Esophagus muscularis mucosa (tissue), 4 donors: Measurements from ENCODE around the gene GRAMD1C. TPM values are rescaled to one million over a fixed set of nuclear protein-coding genes. Genes with fewer than 3 reads are reported as not detected.
A peak's percentile ranks its signal among the peaks of the same experiment; 100 is the strongest.

Experiments used
- DNase-seq: peaks from one replicate; pipeline ENCODE4 v3.0.0-alpha.2; 2017; ENCODE audit errors: extremely low spot score
- H3K27ac ChIP-seq, 4 donors: fragments of 200-600 bp; sonication (generic); replicated peaks in 1 of 4; 1 replicate in 3 of 4; 2 replicates in 1 of 4; pipeline ENCODE4 v1.5.1; 2016 to 2019; ENCODE audit warnings: mild to moderate bottlenecking in 1 of 4
- H3K27me3 ChIP-seq, 4 donors: fragments of 200-600 bp; sonication (generic); one replicate each; pipeline versions ENCODE4 v1.5.1 to v1.6.0; 2016 to 2019
- H3K36me3 ChIP-seq, 4 donors: fragments of 200-600 bp; sonication (generic); one replicate each; pipeline ENCODE4 v1.5.1; 2016 to 2019
- H3K4me1 ChIP-seq, 4 donors: fragments of 200-600 bp; sonication (generic); one replicate each; pipeline ENCODE4 v1.5.1; 2016 to 2019
- H3K4me3 ChIP-seq, 4 donors: fragments of 200-600 bp; sonication (generic); 1 replicate in 2 of 4; 2 replicates in 2 of 4; pipeline ENCODE4 v1.5.1; 2016 to 2019; ENCODE audit warnings: mild to moderate bottlenecking in 4 of 4, moderate library complexity in 1 of 4
- H3K9me3 ChIP-seq, 4 donors: fragments of 200-600 bp; sonication (generic); 1 replicate in 3 of 4; 2 replicates in 1 of 4; pipeline ENCODE4 v1.5.1; 2016 to 2019
- EP300 ChIP-seq: sonication (generic); formaldehyde crosslinking; IDR thresholded peaks from one replicate; pipeline ENCODE4 v1.6.1; 2017; ENCODE audit warnings: antibody characterized with exemption
- POLR2A ChIP-seq: fragments of 450-650 bp; IDR thresholded peaks from one replicate; pipeline ENCODE4 v1.6.1; 2017; ENCODE audit warnings: antibody characterized with exemption, moderate library complexity, mild to moderate bottlenecking, low read depth
- POLR2AphosphoS5 ChIP-seq, 2 donors: sonication (generic); formaldehyde crosslinking; IDR thresholded peaks; one replicate each; pipeline ENCODE4 v1.6.1; 2017; ENCODE audit warnings: antibody characterized with exemption in 2 of 2
- WGBS: methylation state at CpG from one replicate; pipeline ENCODE4 v1.1.5; 2018; 5-methylcytosine and 5-hydroxymethylcytosine counted together
- intact Hi-C: fragments of 100-400 bp; cut with DNase I; formaldehyde crosslinking; loops from one replicate; pipeline ENCODE4 v1.15.1; 2023
- total RNA-seq, 4 donors: library from RNA; depleted of rRNA; stranded (reverse); fragments of >200 nt; gene quantifications; one replicate each; pipeline versions ENCODE4 v1.1.0 to v1.2.1, GENCODE V29; 2016
- TF ChIP-seq, protein P1 (sequence below), 3 experiments: fragments of 200-600 bp in 2 of 3; fragments of 450-650 bp in 1 of 3; sonication (generic) in 2 of 3; IDR thresholded peaks; one replicate each; pipeline ENCODE4 v1.5.1; 2017 to 2019; ENCODE audit warnings: antibody characterized with exemption in 3 of 3, mild to moderate bottlenecking in 2 of 3, moderate library complexity in 1 of 3

The GRAMD1C gene
- total RNA-seq = 1 to 10 TPM in 2 of 4 donors, under 1 TPM in 1, not detected in 1; 0.33 to 2.7 (median 1.0) TPM

DNA sequence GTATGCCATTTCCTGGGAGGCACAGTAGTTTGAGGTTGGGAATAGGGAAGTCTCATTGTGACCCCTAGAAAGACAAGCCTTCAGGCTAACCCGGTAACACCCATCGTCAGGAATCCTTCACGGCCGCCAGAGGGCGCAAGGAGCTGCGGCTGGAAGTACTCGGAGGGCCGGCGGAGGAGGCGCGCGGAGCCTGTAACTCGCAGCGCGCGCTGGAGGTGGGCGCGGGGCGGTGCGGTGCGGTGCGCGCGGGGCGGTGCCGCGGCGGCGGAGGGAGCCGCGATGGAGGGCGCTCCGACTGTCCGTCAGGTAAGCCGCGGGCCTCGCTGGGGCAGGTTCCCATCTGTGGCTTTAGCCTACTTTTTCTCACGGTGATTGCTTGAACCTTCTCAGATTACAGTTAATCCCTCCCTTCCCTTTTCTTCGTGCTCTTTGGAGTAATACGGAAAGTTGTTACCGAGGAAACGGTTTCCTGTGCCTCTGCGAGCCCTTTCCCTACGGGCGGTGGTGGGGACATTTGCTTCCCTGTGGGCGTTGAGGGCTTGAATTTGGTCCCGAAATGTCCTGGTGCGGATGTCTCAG is at the start of gene GRAMD1C:
Gene GRAMD1C (plus strand): TSS at position 158 of the 579 bp plus-strand sequence. CDS start 122 bp downstream, at position 280.
- Histone ChIP-seq H3K4me3 (peak within 1 kb of the TSS; percentile 55 to 70 (median 59)), H3K27ac (peak within 1 kb of the TSS; percentile 33 to 60 (median 50)), H3K4me1 (peaks cover 0 to 13% (median 9%) of the 10 kb centered on the region in 4 donors), H3K9me3 (no peaks in the 10 kb centered on the region), H3K36me3 (no peaks in the 10 kb centered on the region), H3K27me3 (no peaks in the 10 kb centered on the region)
- intact Hi-C loops = loop anchor here (5.0 to 10.0 kb wide), 2 partner anchors 74 to 104 kb away; no protein-coding TSS in a partner anchor
- peak; percentile 93 for DNase-seq
- WGBS = under 1% methylated on average over 11 of the region's 48 CpGs
- TF ChIP-seq POLR2AphosphoS5 (IDR thresholded peaks at IDR 0.05) (peak in 1 of 2 donors; percentile 44), POLR2A (no peak), EP300 (no peak)
- TF ChIP-seq, protein P1, sequence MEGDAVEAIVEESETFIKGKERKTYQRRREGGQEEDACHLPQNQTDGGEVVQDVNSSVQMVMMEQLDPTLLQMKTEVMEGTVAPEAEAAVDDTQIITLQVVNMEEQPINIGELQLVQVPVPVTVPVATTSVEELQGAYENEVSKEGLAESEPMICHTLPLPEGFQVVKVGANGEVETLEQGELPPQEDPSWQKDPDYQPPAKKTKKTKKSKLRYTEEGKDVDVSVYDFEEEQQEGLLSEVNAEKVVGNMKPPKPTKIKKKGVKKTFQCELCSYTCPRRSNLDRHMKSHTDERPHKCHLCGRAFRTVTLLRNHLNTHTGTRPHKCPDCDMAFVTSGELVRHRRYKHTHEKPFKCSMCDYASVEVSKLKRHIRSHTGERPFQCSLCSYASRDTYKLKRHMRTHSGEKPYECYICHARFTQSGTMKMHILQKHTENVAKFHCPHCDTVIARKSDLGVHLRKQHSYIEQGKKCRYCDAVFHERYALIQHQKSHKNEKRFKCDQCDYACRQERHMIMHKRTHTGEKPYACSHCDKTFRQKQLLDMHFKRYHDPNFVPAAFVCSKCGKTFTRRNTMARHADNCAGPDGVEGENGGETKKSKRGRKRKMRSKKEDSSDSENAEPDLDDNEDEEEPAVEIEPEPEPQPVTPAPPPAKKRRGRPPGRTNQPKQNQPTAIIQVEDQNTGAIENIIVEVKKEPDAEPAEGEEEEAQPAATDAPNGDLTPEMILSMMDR (IDR thresholded peaks at IDR 0.05) = peak; percentile 83 to 85 (median 83)

DNA sequence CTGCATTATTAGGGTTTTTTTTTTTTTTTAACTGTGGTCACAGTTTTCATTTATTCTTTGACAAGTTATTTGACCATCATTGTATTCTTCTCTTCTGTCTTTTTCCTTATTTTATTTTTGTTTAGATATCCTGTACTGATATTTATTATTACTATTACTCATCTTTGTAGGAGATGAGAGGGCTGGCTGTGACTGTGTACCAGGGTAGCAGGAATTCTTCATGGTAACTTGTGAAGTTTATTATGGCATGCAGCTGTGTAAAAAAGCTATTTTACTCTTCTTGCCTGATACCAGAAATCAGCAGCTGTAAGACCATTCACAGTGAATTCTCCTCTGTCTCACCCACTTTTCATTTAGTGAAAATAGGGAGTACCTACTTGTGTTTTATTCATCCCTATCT is 47.2 kb upstream of the GRAMD1C start:
- no peaks in the 10 kb centered on the region for H3K4me1 ChIP-seq
- no peaks in the 10 kb centered on the region for H3K27me3 ChIP-seq
- no peaks in the 10 kb centered on the region for H3K9me3 ChIP-seq
- intact Hi-C loops = no loop called here
- no peak for DNase-seq
- H3K4me3 ChIP-seq = no peak overlapping the region
- peaks cover 22 to 82% (median 62%) of the 10 kb centered on the region in 4 donors for H3K36me3 ChIP-seq
- no peak for TF ChIP-seq EP300
- no peak for TF ChIP-seq POLR2A
- H3K27ac ChIP-seq = no peak overlapping the region

DNA sequence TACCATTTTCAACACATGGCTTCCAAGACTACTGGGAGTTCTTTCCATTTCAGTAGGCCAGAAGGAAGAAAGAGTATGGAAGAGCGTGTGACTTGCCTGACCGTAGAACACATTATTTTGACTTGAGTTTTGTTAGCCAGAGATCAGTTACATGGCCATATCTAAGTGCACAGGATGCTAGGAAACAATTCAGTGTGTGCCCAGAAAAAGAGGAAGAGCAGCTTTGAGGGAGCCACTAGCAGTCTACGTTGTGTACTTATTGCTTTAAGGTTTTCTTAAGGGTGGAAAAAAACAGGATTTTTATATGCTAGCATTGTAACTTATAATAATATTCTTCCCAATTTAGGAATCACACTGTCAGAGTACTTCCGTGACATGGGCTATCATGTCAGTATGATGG is 44.1 kb upstream of the GRAMD1C start:
- no peak overlapping the region for H3K4me3 ChIP-seq
- 87% methylated on average over 4 of the region's 4 CpGs for WGBS
- H3K27ac ChIP-seq = no peak overlapping the region
- TF ChIP-seq EP300 (no peak), POLR2A (no peak), POLR2AphosphoS5 (IDR thresholded peaks at IDR 0.05) (no peak)
- TF ChIP-seq, protein P1 (IDR thresholded peaks at IDR 0.05) = no peak
- H3K36me3 ChIP-seq = peaks cover 17 to 83% (median 61%) of the 10 kb centered on the region in 4 donors
- H3K9me3 ChIP-seq = no peaks in the 10 kb centered on the region
- H3K4me1 ChIP-seq = no peaks in the 10 kb centered on the region
- no peaks in the 10 kb centered on the region for H3K27me3 ChIP-seq
- DNase-seq = no peak
- intact Hi-C loops = no loop called here

DNA sequence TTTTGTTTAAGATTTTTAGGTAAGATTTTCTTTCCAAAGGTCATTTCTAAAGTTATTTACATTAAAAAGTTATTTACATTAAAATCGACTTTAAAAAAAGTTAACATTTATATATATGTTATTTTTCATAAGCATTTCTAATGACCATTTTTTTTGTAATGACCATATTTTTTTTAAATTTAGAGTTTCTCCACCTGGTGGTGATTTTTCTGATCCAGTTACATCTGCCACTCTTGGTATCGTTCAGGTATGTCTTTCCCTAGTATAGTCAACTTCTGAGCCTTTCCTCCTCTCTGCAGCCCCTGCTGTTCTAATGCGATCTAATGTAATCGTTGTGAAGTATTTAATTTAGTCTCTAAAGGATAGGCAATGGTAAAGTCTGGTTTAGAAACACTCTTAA is 42.9 kb upstream of the GRAMD1C start:
- intact Hi-C loops = no loop called here
- H3K4me3 ChIP-seq = no peak overlapping the region
- DNase-seq = no peak
- no peaks in the 10 kb centered on the region for H3K9me3 ChIP-seq
- TF ChIP-seq POLR2A (no peak), POLR2AphosphoS5 (IDR thresholded peaks at IDR 0.05) (no peak)
- TF ChIP-seq, protein P1 (IDR thresholded peaks at IDR 0.05) = no peak
- no peaks in the 10 kb centered on the region for H3K4me1 ChIP-seq
- H3K36me3 ChIP-seq = peaks cover 17 to 84% (median 61%) of the 10 kb centered on the region in 4 donors
- 85% methylated on average over 4 of the region's 4 CpGs for WGBS
- no peak overlapping the region for H3K27ac ChIP-seq
- H3K27me3 ChIP-seq = no peaks in the 10 kb centered on the region

DNA sequence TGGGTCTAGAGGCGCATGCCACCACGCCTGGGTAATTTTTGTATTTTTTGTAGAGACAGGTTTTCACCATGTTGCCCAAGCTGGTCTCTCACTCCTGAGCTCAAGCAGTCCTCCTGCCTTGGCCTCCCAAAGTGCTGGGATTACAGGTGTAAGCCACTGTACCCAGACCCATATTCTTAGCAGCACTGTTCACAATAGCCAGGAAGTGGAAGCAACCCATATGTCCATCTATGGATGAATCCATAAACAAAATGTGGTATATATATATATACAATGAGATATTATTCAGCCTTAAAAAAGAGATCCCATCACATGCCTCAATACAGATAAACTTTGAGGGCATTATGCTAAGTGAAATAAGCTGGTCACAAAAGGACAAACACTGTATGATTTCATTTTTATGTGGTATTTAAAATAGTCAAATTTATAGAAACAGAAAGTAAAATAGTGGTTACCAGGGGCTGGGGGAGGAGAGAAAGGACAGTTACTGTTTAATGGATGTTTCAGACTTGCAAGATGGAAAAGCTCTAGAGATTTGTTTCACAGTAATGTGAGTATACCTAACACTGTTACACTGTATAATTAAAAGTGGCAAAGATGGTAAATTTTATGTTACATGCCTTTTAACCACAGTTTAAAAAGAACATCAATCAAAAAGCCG is 35.7 kb upstream of the GRAMD1C start:
- no peak overlapping the region for H3K27ac ChIP-seq
- H3K4me3 ChIP-seq = no peak overlapping the region
- H3K4me1 ChIP-seq = no peaks in the 10 kb centered on the region
- intact Hi-C loops = no loop called here
- H3K27me3 ChIP-seq = no peaks in the 10 kb centered on the region
- no peak for DNase-seq
- 98% methylated on average over 3 of the region's 3 CpGs for WGBS
- peaks cover 41 to 100% (median 83%) of the 10 kb centered on the region in 4 donors for H3K36me3 ChIP-seq
- TF ChIP-seq EP300 (no peak), POLR2AphosphoS5 (IDR thresholded peaks at IDR 0.05) (no peak), POLR2A (no peak)
- TF ChIP-seq, protein P1 (IDR thresholded peaks at IDR 0.05) = no peak
- H3K9me3 ChIP-seq = no peaks in the 10 kb centered on the region
